ENCODE results near the gene KIF21B.

- TF ChIP-seq POLR2AphosphoS5 (IDR thresholded peaks at IDR 0.05) (no peak), POLR2A (IDR thresholded peaks at IDR 0.05) (no peak), EP300 (IDR thresholded peaks at IDR 0.05) (no peak)
- TF ChIP-seq, protein P1, sequence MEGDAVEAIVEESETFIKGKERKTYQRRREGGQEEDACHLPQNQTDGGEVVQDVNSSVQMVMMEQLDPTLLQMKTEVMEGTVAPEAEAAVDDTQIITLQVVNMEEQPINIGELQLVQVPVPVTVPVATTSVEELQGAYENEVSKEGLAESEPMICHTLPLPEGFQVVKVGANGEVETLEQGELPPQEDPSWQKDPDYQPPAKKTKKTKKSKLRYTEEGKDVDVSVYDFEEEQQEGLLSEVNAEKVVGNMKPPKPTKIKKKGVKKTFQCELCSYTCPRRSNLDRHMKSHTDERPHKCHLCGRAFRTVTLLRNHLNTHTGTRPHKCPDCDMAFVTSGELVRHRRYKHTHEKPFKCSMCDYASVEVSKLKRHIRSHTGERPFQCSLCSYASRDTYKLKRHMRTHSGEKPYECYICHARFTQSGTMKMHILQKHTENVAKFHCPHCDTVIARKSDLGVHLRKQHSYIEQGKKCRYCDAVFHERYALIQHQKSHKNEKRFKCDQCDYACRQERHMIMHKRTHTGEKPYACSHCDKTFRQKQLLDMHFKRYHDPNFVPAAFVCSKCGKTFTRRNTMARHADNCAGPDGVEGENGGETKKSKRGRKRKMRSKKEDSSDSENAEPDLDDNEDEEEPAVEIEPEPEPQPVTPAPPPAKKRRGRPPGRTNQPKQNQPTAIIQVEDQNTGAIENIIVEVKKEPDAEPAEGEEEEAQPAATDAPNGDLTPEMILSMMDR (IDR thresholded peaks at IDR 0.05): no peak
These were observed 25.2 kb downstream of the KIF21B start for GRCh38 chr1:200998323-200998722.

Measured in sigmoid colon (tissue), 4 donors.